ENCODE data around the gene CACNA1C.

The CACNA1C gene

GRCh38 chr12:2239381-2239871, 186.6 kb downstream of the CACNA1C start:
- in situ Hi-C loops (cut with HindIII; ENCODE audit: low pct_unique_long_range_greater_than_20kb, low sequenced_read_pairs): no loop called here
- no peak for DNase-seq (ENCODE audit: low read depth in 1 of 2, low spot score in 1 of 2)
- TF ChIP-seq JUND (IDR thresholded peaks at IDR 0.05; ENCODE audit: low read depth): no peak

- in situ Hi-C loops (cut with HindIII; ENCODE audit: low pct_unique_long_range_greater_than_20kb, low sequenced_read_pairs): no loop called here
- DNase-seq (ENCODE audit: low read depth in 1 of 2, low spot score in 1 of 2): no peak
Observed at GRCh38 chr12:2240390-2240789, 187.6 kb downstream of the CACNA1C start.

GRCh38 chr12:2240984-2241383, 188.2 kb downstream of the CACNA1C start:
- no peak for TF ChIP-seq JUND (IDR thresholded peaks at IDR 0.05; ENCODE audit: low read depth)
- in situ Hi-C loops (cut with HindIII; ENCODE audit: low pct_unique_long_range_greater_than_20kb, low sequenced_read_pairs): no loop called here
- DNase-seq (ENCODE audit: low read depth in 1 of 2, low spot score in 1 of 2): no peak

More at GRCh38 chr12:2240390-2240789, 187.6 kb downstream of the CACNA1C start:
- no peak for TF ChIP-seq JUND (IDR thresholded peaks at IDR 0.05; ENCODE audit: low read depth)

GRCh38 chr12:2242216-2242615, 189.4 kb downstream of the CACNA1C start:
- DNase-seq (ENCODE audit: low read depth in 1 of 2, low spot score in 1 of 2): no peak
- in situ Hi-C loops (cut with HindIII; ENCODE audit: low pct_unique_long_range_greater_than_20kb, low sequenced_read_pairs): no loop called here
- TF ChIP-seq JUND (IDR thresholded peaks at IDR 0.05; ENCODE audit: low read depth): no peak

GRCh38 chr12:2242816-2243215, 190.0 kb downstream of the CACNA1C start:
- DNase-seq (ENCODE audit: low read depth in 1 of 2, low spot score in 1 of 2): no peak
- no peak for TF ChIP-seq JUND (IDR thresholded peaks at IDR 0.05; ENCODE audit: low read depth)
- in situ Hi-C loops (cut with HindIII; ENCODE audit: low pct_unique_long_range_greater_than_20kb, low sequenced_read_pairs): no loop called here

- in situ Hi-C loops (cut with HindIII; ENCODE audit: low pct_unique_long_range_greater_than_20kb, low sequenced_read_pairs): no loop called here
Observed at GRCh38 chr12:2243275-2243674, 190.5 kb downstream of the CACNA1C start.

GRCh38 chr12:2244013-2244861, 191.4 kb downstream of the CACNA1C start:
- TF ChIP-seq JUND (IDR thresholded peaks at IDR 0.05; ENCODE audit: low read depth): no peak
- DNase-seq (ENCODE audit: low read depth in 1 of 2, low spot score in 1 of 2): no peak
- in situ Hi-C loops (cut with HindIII; ENCODE audit: low pct_unique_long_range_greater_than_20kb, low sequenced_read_pairs): no loop called here

More at GRCh38 chr12:2243275-2243674, 190.5 kb downstream of the CACNA1C start:
- TF ChIP-seq JUND (IDR thresholded peaks at IDR 0.05; ENCODE audit: low read depth): no peak
- DNase-seq (ENCODE audit: low read depth in 1 of 2, low spot score in 1 of 2): no peak

- no peak for TF ChIP-seq JUND (IDR thresholded peaks at IDR 0.05; ENCODE audit: low read depth)
- in situ Hi-C loops (cut with HindIII; ENCODE audit: low pct_unique_long_range_greater_than_20kb, low sequenced_read_pairs): no loop called here
- no peak for DNase-seq (ENCODE audit: low read depth in 1 of 2, low spot score in 1 of 2)
Observed at GRCh38 chr12:2246358-2246757, 193.6 kb downstream of the CACNA1C start.

GRCh38 chr12:2247120-2247519, 194.3 kb downstream of the CACNA1C start:
- in situ Hi-C loops (cut with HindIII; ENCODE audit: low pct_unique_long_range_greater_than_20kb, low sequenced_read_pairs): no loop called here
- no peak for TF ChIP-seq JUND (IDR thresholded peaks at IDR 0.05; ENCODE audit: low read depth)

GRCh38 chr12:2247596-2247995, 194.8 kb downstream of the CACNA1C start:
- no peak for TF ChIP-seq JUND (IDR thresholded peaks at IDR 0.05; ENCODE audit: low read depth)
- in situ Hi-C loops (cut with HindIII; ENCODE audit: low pct_unique_long_range_greater_than_20kb, low sequenced_read_pairs): no loop called here
- DNase-seq (ENCODE audit: low read depth in 1 of 2, low spot score in 1 of 2): no peak

More at GRCh38 chr12:2247120-2247519, 194.3 kb downstream of the CACNA1C start:
- DNase-seq (ENCODE audit: low read depth in 1 of 2, low spot score in 1 of 2): no peak

- in situ Hi-C loops (cut with HindIII; ENCODE audit: low pct_unique_long_range_greater_than_20kb, low sequenced_read_pairs): no loop called here
- TF ChIP-seq JUND (IDR thresholded peaks at IDR 0.05; ENCODE audit: low read depth): no peak
- DNase-seq (ENCODE audit: low read depth in 1 of 2, low spot score in 1 of 2): peak in 1 of 2 experiments; percentile 32
Observed at GRCh38 chr12:2248087-2248900, 195.5 kb downstream of the CACNA1C start.

GRCh38 chr12:2248901-2249381, 196.2 kb downstream of the CACNA1C start:
- in situ Hi-C loops (cut with HindIII; ENCODE audit: low pct_unique_long_range_greater_than_20kb, low sequenced_read_pairs): no loop called here
- no peak for TF ChIP-seq JUND (IDR thresholded peaks at IDR 0.05; ENCODE audit: low read depth)
- peak in 1 of 2 experiments; percentile 18 for DNase-seq (ENCODE audit: low read depth in 1 of 2, low spot score in 1 of 2)
